Neural progenitor cell (in vitro differentiated cells): ENCODE measurements around the gene HELZ2.

Experiments
- EZH2 ChIP-seq: fragments of 200-600 bp; sonication (generic); IDR thresholded peaks from 2 replicates; pipeline ENCODE4 v1.6.1; 2017; ENCODE audit warnings: antibody characterized with exemption, mild to moderate bottlenecking, moderate library complexity
- EZH2phosphoT487 ChIP-seq: fragments of 200-600 bp; sonication (generic); IDR thresholded peaks from 2 replicates; pipeline ENCODE4 v1.6.1; 2017; ENCODE audit warnings: antibody characterized with exemption
- TF ChIP-seq, protein P1 (sequence below): fragments of 200-600 bp; sonication (generic); IDR thresholded peaks from 2 replicates; pipeline ENCODE4 v1.5.1; 2017; ENCODE audit warnings: antibody characterized with exemption, mild to moderate bottlenecking

DNA sequence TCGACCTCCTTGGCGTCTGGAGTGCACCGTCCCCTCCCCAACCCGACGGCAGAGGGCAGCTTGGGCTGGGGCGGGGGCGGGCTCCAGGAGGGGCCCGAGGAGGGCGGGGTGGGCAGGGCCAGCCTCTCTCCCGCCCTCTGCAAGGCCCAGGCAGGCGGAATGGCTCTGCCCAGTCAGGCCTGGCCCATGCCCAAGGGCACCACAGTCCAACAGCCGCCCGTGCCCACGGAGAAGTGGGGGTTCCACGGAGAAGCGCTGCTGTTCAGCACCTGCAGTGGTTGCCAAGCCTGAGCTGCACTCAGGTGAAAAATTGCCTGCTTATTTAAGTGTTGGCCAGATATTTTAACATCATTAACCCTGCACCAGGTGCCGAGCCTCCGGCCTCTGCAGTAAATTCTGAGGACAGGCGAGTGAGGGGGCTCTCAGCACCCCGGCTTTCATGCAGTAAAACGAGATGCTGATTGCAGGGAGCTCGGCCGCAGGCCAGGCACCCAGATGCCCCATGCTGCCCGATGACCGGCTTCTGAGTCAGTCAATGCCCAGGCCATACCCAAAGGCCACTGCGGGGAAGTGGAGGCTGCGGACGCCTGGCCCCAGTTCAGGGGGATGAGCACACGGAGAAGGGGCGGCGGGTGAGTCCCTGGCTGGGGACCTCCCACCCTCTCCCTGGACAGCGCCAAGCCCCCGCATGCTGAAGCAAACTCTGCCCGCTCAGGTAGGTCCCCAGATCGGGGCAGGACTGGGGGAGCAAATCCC lies 26.1 kb downstream of the HELZ2 start, which contains the start of gene SRMS:
- TF ChIP-seq, protein P1, sequence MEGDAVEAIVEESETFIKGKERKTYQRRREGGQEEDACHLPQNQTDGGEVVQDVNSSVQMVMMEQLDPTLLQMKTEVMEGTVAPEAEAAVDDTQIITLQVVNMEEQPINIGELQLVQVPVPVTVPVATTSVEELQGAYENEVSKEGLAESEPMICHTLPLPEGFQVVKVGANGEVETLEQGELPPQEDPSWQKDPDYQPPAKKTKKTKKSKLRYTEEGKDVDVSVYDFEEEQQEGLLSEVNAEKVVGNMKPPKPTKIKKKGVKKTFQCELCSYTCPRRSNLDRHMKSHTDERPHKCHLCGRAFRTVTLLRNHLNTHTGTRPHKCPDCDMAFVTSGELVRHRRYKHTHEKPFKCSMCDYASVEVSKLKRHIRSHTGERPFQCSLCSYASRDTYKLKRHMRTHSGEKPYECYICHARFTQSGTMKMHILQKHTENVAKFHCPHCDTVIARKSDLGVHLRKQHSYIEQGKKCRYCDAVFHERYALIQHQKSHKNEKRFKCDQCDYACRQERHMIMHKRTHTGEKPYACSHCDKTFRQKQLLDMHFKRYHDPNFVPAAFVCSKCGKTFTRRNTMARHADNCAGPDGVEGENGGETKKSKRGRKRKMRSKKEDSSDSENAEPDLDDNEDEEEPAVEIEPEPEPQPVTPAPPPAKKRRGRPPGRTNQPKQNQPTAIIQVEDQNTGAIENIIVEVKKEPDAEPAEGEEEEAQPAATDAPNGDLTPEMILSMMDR: no peak
- TF ChIP-seq EZH2 (no peak), EZH2phosphoT487 (no peak)
